Measurements from ENCODE around the gene ZNF444. TPM values are rescaled to one million over a fixed set of nuclear protein-coding genes. Genes with fewer than 3 reads are reported as not detected.

Gene ZNF444
- polyA plus RNA-seq, 2 of the 4 experiments (the other 2 are of a cell fraction), result 16.5 to 26.2 TPM

- TF ChIP-seq BCL3 (IDR thresholded peaks at IDR 0.05) (no peak), CHD4 (IDR thresholded peaks at IDR 0.05; ENCODE audit: borderline replicate concordance) (no peak), PBX3 (IDR thresholded peaks at IDR 0.05) (no peak)
These were observed 1.1 kb upstream of the ZNF444 start (continued) for GRCh38 chr19:56139847-56140582.

DNA sequence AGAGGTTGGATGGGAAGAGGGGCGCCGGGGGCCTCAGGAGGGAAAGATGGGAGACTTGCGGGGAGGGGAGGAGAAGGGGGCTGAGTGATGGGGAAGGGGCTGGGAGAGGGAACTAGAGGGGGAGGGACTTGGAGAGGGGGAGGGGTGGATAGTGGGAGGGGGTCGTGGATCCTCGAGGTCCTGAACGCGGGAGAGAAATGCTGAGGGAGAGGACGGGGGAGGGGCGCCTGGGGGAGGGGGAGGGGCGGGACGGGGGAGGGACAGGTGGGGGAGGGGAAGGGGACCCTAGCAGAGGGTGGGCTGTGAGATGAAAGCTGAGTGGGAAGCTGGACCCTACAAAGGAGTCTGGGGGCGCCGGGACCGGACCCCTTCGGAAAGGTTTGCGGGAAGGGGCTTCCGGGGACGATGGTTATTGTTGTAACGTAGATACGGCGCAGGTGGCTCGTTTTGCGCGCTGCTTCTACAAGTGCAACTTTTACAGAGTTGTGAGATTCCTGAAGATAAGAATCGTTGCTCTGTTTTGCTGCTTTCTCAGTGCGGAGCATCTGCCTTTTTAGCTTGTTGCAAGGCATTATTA lies 418 bp downstream of the ZNF444 start:
- H3K4me1 ChIP-seq, result peaks cover 22% of the 10 kb centered on the region; the same call in 2 of the 3 replicates
- H3K4me3 ChIP-seq, result peak overlapping the region; percentile 54
- POLR2A ChIA-PET, result interaction anchor here (0.5 to 1.5 kb wide), 6 partner anchors 21 to 173 kb away, joined by 3 to 28 read pairs (median 4); partner anchors contain the start of genes ZNF787 and ZSCAN5A
- peak overlapping the region; percentile 79 for H3K4me2 ChIP-seq
- ATAC-seq, result peak; percentile 2 to 26
- peak overlapping the region; percentile 87 to 88 for H3K27ac ChIP-seq
- H3K9me3 ChIP-seq, result no peaks in the 10 kb centered on the region
- CTCF ChIA-PET, result interaction anchor here (0.6 to 1.8 kb wide), 7 partner anchors 8 to 192 kb away, joined by 3 to 6 read pairs (median 4); no protein-coding TSS in a partner anchor
- no peak for FAIRE-seq
- TF ChIP-seq RCOR1 (IDR thresholded peaks at IDR 0.05; ENCODE audit: low read depth, low read length) (no peak), CHD2 (IDR thresholded peaks at IDR 0.05; ENCODE audit: low read length, partially characterized antibody) (peak; percentile 18), KDM5A (IDR thresholded peaks at IDR 0.05) (no peak), PBX3 (IDR thresholded peaks at IDR 0.05) (0 out of 2 replicates have a peak, but pooled peaks have one; percentile 20)
- DNase-seq (ENCODE audit: low read depth in 1 of 2, low spot score in 1 of 2), result no peak
- 34% methylated on average over 15 of the region's 26 CpGs for WGBS (ENCODE audit: missing lambda C conversion rate)

GRCh38 chr19:56142087-56142787 lies 1.1 kb downstream of the ZNF444 start:
- ATAC-seq (no peak), DNase-seq (ENCODE audit: low read depth in 1 of 2, low spot score in 1 of 2) (no peak), FAIRE-seq (no peak)
- ChIA-PET CTCF (interaction anchor here (0.6 to 1.8 kb wide), 8 partner anchors 9 to 111 kb away, joined by 3 to 6 read pairs (median 4); no protein-coding TSS in a partner anchor), POLR2A (interaction anchor here (0.7 kb wide), 2 partner anchors 32 to 50 kb away, joined by 3 to 4 read pairs; no protein-coding TSS in a partner anchor)
- TF ChIP-seq CEBPB (IDR thresholded peaks at IDR 0.05) (no peak), JUN (IDR thresholded peaks at IDR 0.05) (no peak), MYC (IDR thresholded peaks at IDR 0.05; ENCODE audit: borderline replicate concordance, low read length) (no peak), TP53 (CRISPR knock-in tag; IDR thresholded peaks at IDR 0.05) (no peak), HEYL (CRISPR knock-in tag; IDR thresholded peaks at IDR 0.05) (no peak), GATA3 (IDR thresholded peaks at IDR 0.05; ENCODE audit: borderline replicate concordance) (no peak), ELK1 (IDR thresholded peaks at IDR 0.05; ENCODE audit: low read depth, low read length) (no peak), KDM5A (IDR thresholded peaks at IDR 0.05) (no peak), FOXS1 (CRISPR knock-in tag; IDR thresholded peaks at IDR 0.05) (no peak), RNF2 (IDR thresholded peaks at IDR 0.05; ENCODE audit: borderline replicate concordance, low read depth) (no peak), NR3C1 (IDR thresholded peaks at IDR 0.05) (no peak), NFE2L2 (conservative IDR thresholded peaks at IDR 0.05; ENCODE audit: low read length) (no peak), ZC3H11A (IDR thresholded peaks at IDR 0.05) (no peak), CHD2 (IDR thresholded peaks at IDR 0.05; ENCODE audit: low read length, partially characterized antibody) (no peak), E2F6 (IDR thresholded peaks at IDR 0.05; ENCODE audit: borderline replicate concordance, low read depth) (no peak), EP300 (IDR thresholded peaks at IDR 0.05) (no peak)
- TF ChIP-seq, protein P1, sequence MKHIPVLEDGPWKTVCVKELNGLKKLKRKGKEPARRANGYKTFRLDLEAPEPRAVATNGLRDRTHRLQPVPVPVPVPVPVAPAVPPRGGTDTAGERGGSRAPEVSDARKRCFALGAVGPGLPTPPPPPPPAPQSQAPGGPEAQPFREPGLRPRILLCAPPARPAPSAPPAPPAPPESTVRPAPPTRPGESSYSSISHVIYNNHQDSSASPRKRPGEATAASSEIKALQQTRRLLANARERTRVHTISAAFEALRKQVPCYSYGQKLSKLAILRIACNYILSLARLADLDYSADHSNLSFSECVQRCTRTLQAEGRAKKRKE (CRISPR knock-in tag; IDR thresholded peaks at IDR 0.05; ENCODE audit: low read depth), result no peak
- 67% methylated on average over 17 of the region's 17 CpGs for WGBS (ENCODE audit: missing lambda C conversion rate)
- Histone ChIP-seq H3K9me3 (no peaks in the 10 kb centered on the region), H3K4me3 (peak overlapping the region; percentile 54), H3K4me1 (peaks cover 22% of the 10 kb centered on the region; the same call in 2 of the 3 replicates), H3K4me2 (peak overlapping the region; percentile 79), H3K27ac (peak overlapping the region; percentile 87 to 88)

Data from A549 (cell line).